ENCODE data around the gene SLC22A1.

SLC22A1 gene

GRCh38 chr6:160201061-160201460 lies 79.4 kb downstream of the SLC22A1 start:
- H3K4me3 ChIP-seq (ENCODE audit: low read depth, low read length), result no peak overlapping the region
- no peak for DNase-seq (ENCODE audit: low read depth)

GRCh38 chr6:160202411-160202810 lies 80.8 kb downstream of the SLC22A1 start:
- DNase-seq (ENCODE audit: low read depth), result no peak
- no peak overlapping the region for H3K4me3 ChIP-seq (ENCODE audit: low read depth, low read length)

GRCh38 chr6:160203076-160203475 lies 81.5 kb downstream of the SLC22A1 start:
- no peak for DNase-seq (ENCODE audit: low read depth)
- no peak overlapping the region for H3K4me3 ChIP-seq (ENCODE audit: low read depth, low read length)

- no peak overlapping the region for H3K4me3 ChIP-seq (ENCODE audit: low read depth, low read length)
- DNase-seq (ENCODE audit: low read depth), result no peak
Observed at GRCh38 chr6:160203522-160203921, 81.9 kb downstream of the SLC22A1 start.

- H3K4me3 ChIP-seq (ENCODE audit: low read depth, low read length), result no peak overlapping the region
- no peak for DNase-seq (ENCODE audit: low read depth)
Observed at GRCh38 chr6:160203953-160204352, 82.3 kb downstream of the SLC22A1 start.

GRCh38 chr6:160204710-160205109 lies 83.1 kb downstream of the SLC22A1 start:
- DNase-seq (ENCODE audit: low read depth), result no peak
- no peak overlapping the region for H3K4me3 ChIP-seq (ENCODE audit: low read depth, low read length)

GRCh38 chr6:160207618-160208017 lies 86.0 kb downstream of the SLC22A1 start:
- DNase-seq (ENCODE audit: low read depth), result no peak
- no peak overlapping the region for H3K4me3 ChIP-seq (ENCODE audit: low read depth, low read length)
